Activated T-cell treated with anti-CD3 and anti-CD28 coated beads, Interleukin-2, amount 50 U/mL, for 24 hours (primary cell): Measurements from ENCODE around the gene SLC9A3.

Source experiments
- DNase-seq: peaks from one replicate; pipeline ENCODE4 v3.0.0-alpha.2; 2020
- H3K27ac Mint-ChIP-seq: 2 replicates; pipeline ENCODE4 v1.8.0; 2020; ENCODE audit warnings: mild to moderate bottlenecking, mixed read lengths
- H3K27me3 Mint-ChIP-seq: 2 replicates; pipeline ENCODE4 v1.8.0; 2020; ENCODE audit warnings: mixed read lengths
- H3K36me3 Mint-ChIP-seq: 2 replicates; pipeline ENCODE4 v1.8.0; 2020; ENCODE audit warnings: low read depth, mixed read lengths
- H3K4me1 Mint-ChIP-seq: 2 replicates; pipeline ENCODE4 v1.8.0; 2020; ENCODE audit warnings: low read depth, mixed read lengths
- H3K4me3 Mint-ChIP-seq: 2 replicates; pipeline ENCODE4 v1.8.0; 2020; ENCODE audit warnings: mild to moderate bottlenecking, moderate library complexity, mixed read lengths
- H3K9me3 Mint-ChIP-seq: 2 replicates; pipeline ENCODE4 v1.8.0; 2020; ENCODE audit warnings: mixed read lengths

The SLC9A3 gene

DNA sequence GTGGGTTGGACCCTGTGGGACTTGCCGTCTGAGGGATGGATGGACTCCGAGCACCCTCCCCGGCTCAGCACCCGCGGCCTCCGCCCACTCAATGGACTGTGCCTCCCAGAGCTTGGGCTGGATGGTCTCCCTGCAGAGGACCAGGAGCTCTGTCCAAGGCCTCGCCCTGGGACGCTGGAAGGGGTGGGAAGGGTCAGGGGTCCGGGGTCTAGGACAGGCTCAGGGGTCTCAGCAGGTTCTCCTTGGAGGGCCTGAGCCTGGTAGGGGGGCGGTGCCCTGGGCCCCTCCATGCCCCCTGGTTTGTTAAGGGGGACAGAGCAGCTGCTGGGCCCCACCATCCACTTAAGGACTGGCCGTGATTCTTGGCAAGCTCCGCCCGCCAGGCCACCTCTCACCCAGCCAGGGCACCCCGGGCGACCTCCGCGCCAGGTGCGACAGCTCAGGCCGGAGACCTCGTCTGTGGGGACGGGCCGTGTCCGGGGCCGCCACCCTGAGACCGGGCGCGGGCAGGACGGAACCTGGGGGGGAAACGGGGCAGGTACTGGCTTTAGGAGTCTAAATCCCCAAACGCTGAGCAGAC, 52.1 kb downstream of the SLC9A3 start:
- H3K27ac Mint-ChIP-seq, result peak overlapping the region; percentile 92
- H3K4me1 Mint-ChIP-seq, result peaks cover 30% of the 10 kb centered on the region
- H3K27me3 Mint-ChIP-seq, result peaks cover 8% of the 10 kb centered on the region
- H3K36me3 Mint-ChIP-seq, result peaks cover 41% of the 10 kb centered on the region
- H3K9me3 Mint-ChIP-seq, result no peaks in the 10 kb centered on the region
- H3K4me3 Mint-ChIP-seq, result peak overlapping the region; percentile 88
- DNase-seq, result peak; percentile 62

GRCh38 chr5:471750-472058, 52.5 kb downstream of the SLC9A3 start:
- DNase-seq, result no peak
- Mint-ChIP-seq H3K4me1 (peaks cover 30% of the 10 kb centered on the region), H3K9me3 (no peaks in the 10 kb centered on the region), H3K27ac (peak overlapping the region; percentile 92), H3K36me3 (peaks cover 45% of the 10 kb centered on the region), H3K4me3 (peak overlapping the region; percentile 88), H3K27me3 (peaks cover 4% of the 10 kb centered on the region)

DNA sequence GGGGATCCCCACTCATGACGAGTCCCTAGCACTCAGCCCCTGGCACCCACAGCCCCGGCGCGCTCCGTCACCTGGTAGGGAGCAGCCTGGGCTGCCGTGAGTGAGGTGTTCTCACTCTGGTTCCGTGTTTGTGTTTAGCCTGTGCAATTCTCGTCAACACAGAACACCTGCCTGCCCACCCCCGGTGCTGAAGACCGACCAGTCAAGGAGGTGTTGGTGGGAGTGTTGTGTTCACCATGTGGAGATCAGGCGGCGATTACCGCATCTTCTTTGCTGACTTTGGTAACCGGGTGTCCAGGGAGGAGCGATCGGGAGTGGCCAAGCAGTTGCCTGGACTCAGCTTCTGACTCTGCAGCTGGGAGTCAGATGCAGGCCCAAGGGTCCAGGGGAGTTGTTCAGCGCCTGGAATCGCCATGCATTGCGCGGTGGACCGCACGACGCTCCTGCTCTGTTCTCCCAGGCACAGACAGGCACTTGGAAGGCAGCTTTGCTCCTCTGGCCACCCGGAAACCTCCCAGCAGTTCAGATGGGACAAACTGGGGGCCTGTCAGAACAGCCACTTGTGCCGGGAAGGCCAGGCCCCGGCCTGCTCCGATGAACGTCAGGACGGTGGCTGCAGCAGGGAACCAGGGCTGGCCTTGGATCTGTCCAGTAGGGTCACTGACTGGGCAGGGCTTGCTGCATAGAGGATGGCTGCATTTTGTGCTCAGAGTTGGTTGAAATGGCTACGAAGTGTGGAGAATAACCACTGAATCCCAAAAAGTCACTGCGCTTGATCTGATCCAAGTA, 53.1 kb downstream of the SLC9A3 start:
- DNase-seq, result no peak
- H3K36me3 Mint-ChIP-seq, result peaks cover 51% of the 10 kb centered on the region
- peaks cover 3% of the 10 kb centered on the region for H3K27me3 Mint-ChIP-seq
- peak overlapping the region; percentile 88 for H3K4me3 Mint-ChIP-seq
- no peaks in the 10 kb centered on the region for H3K9me3 Mint-ChIP-seq
- peak overlapping the region; percentile 92 for H3K27ac Mint-ChIP-seq
- H3K4me1 Mint-ChIP-seq, result peaks cover 30% of the 10 kb centered on the region

- Mint-ChIP-seq H3K4me1 (peaks cover 32% of the 10 kb centered on the region), H3K27ac (peak overlapping the region; percentile 72), H3K4me3 (peak overlapping the region; percentile 88), H3K36me3 (peaks cover 61% of the 10 kb centered on the region), H3K27me3 (no peaks in the 10 kb centered on the region), H3K9me3 (no peaks in the 10 kb centered on the region)
- DNase-seq, result no peak
These were observed 54.3 kb downstream of the SLC9A3 start for GRCh38 chr5:469752-470483.

DNA sequence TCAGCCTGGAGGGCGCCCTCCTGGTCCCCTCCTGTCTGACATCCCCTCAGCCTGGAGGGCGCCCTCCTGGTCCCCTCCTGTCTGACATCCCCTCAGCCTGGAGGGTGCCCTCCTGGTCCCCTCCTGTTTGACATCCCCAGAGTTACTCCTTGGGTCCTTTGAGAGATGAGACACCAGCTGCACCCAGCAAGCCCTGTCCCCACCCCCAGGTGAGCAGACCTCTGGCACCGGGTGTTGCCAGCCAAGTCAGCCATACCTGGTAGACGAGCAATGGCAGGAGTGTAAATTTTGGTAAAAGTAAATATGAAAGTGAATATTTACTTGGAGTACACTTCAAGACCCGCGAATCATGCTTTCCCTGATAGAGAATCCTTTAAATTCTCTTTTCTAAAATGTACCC, 55.8 kb downstream of the SLC9A3 start:
- DNase-seq, result no peak
- peak overlapping the region; percentile 47 for H3K27ac Mint-ChIP-seq
- no peak overlapping the region for H3K4me3 Mint-ChIP-seq

DNA sequence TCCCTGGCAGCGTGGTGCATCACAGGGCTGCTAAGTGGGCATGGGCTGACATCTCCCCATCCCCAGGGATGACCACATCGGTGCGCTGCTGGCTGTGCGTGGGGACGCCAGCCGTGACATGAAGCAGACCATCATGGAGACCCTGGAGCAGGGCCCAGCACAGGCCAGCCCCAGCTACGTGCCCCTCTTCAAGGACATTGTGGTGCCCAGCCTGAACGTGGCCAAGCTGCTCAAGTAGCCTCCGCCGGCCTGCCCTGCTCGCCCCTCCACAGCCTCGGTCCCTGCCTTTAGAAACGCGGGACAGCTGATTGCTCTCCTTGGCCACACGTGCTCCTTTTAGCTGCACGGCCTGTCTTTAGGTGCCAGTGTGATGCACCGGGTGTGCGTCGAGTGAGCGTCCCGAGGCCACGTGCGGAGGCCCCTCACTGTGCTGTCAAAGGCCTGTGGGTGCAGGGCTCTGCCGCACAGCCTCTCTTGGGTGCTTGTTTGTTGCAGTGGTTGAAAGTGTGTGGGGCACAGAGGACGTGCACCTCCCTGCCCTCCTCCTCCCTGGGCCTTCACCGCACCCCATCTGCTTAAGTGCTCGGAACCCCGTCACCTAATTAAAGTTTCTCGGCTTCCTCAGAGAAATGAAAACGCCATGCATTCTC, 57.5 kb downstream of the SLC9A3 start:
- Mint-ChIP-seq H3K36me3 (peaks cover 88% of the 10 kb centered on the region), H3K9me3 (no peaks in the 10 kb centered on the region), H3K4me1 (peaks cover 55% of the 10 kb centered on the region), H3K27me3 (no peaks in the 10 kb centered on the region), H3K4me3 (no peak overlapping the region), H3K27ac (peak overlapping the region; percentile 55)
- DNase-seq, result peak; percentile 26

More for the DNA sequence above, 55.8 kb downstream of the SLC9A3 start:
- H3K27me3 Mint-ChIP-seq, result no peaks in the 10 kb centered on the region
- H3K9me3 Mint-ChIP-seq, result no peaks in the 10 kb centered on the region
- peaks cover 76% of the 10 kb centered on the region for H3K36me3 Mint-ChIP-seq
- H3K4me1 Mint-ChIP-seq, result peaks cover 43% of the 10 kb centered on the region

GRCh38 chr5:465591-466403, 58.5 kb downstream of the SLC9A3 start:
- no peak overlapping the region for H3K27ac Mint-ChIP-seq
- peaks cover 48% of the 10 kb centered on the region for H3K4me1 Mint-ChIP-seq
- no peaks in the 10 kb centered on the region for H3K9me3 Mint-ChIP-seq
- peaks cover 88% of the 10 kb centered on the region for H3K36me3 Mint-ChIP-seq
- peak; percentile 25 for DNase-seq
- no peak overlapping the region for H3K4me3 Mint-ChIP-seq
- no peaks in the 10 kb centered on the region for H3K27me3 Mint-ChIP-seq

- peak; percentile 26 for DNase-seq
- H3K27ac Mint-ChIP-seq, result peak overlapping the region; percentile 90
- no peak overlapping the region for H3K4me3 Mint-ChIP-seq
- no peaks in the 10 kb centered on the region for H3K27me3 Mint-ChIP-seq
- peaks cover 50% of the 10 kb centered on the region for H3K4me1 Mint-ChIP-seq
- no peaks in the 10 kb centered on the region for H3K9me3 Mint-ChIP-seq
- H3K36me3 Mint-ChIP-seq, result peaks cover 88% of the 10 kb centered on the region
These were observed 59.2 kb downstream of the SLC9A3 start for GRCh38 chr5:464843-465590.

- Mint-ChIP-seq H3K4me1 (peaks cover 50% of the 10 kb centered on the region), H3K4me3 (peak overlapping the region; percentile 15), H3K27ac (peak overlapping the region; percentile 90), H3K9me3 (no peaks in the 10 kb centered on the region), H3K27me3 (no peaks in the 10 kb centered on the region), H3K36me3 (peaks cover 88% of the 10 kb centered on the region)
- peak; percentile 38 for DNase-seq
These were observed 59.8 kb downstream of the SLC9A3 start for GRCh38 chr5:464446-464842.

DNA sequence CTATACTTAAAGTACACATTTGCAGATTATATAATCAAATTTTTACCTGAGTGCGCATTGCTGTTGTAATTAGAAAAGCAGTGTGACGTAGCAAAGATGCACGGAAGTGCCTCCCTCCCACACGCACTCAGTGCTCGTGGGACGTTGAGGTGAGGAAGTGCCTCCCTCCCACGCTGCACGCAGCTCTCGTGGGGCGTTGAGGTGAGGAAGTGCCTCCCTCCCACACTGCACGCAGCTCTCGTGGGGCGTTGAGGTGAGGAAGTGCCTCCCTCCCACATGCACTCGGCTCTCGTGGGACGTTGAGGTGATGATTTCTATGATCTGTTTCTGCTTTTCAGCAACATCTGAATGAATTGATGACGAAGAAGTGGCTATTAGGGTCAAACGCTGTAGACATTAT, 60.3 kb downstream of the SLC9A3 start:
- DNase-seq, result peak; percentile 78
- Mint-ChIP-seq H3K9me3 (no peaks in the 10 kb centered on the region), H3K36me3 (peaks cover 88% of the 10 kb centered on the region), H3K4me1 (peaks cover 53% of the 10 kb centered on the region), H3K27ac (peak overlapping the region; percentile 90), H3K27me3 (no peaks in the 10 kb centered on the region), H3K4me3 (peak overlapping the region; percentile 15)

GRCh38 chr5:463301-463700, 60.9 kb downstream of the SLC9A3 start:
- peak; percentile 25 for DNase-seq
- Mint-ChIP-seq H3K36me3 (peaks cover 88% of the 10 kb centered on the region), H3K4me1 (peaks cover 60% of the 10 kb centered on the region), H3K27me3 (no peaks in the 10 kb centered on the region), H3K9me3 (no peaks in the 10 kb centered on the region), H3K4me3 (no peak overlapping the region), H3K27ac (peak overlapping the region; percentile 84)

- Mint-ChIP-seq H3K4me3 (no peak overlapping the region), H3K36me3 (peaks cover 99% of the 10 kb centered on the region), H3K27me3 (no peaks in the 10 kb centered on the region), H3K9me3 (no peaks in the 10 kb centered on the region), H3K4me1 (peaks cover 68% of the 10 kb centered on the region), H3K27ac (peak overlapping the region; percentile 74)
- DNase-seq, result peak; percentile 26
These were observed 62.2 kb downstream of the SLC9A3 start for GRCh38 chr5:462051-462481.

DNA sequence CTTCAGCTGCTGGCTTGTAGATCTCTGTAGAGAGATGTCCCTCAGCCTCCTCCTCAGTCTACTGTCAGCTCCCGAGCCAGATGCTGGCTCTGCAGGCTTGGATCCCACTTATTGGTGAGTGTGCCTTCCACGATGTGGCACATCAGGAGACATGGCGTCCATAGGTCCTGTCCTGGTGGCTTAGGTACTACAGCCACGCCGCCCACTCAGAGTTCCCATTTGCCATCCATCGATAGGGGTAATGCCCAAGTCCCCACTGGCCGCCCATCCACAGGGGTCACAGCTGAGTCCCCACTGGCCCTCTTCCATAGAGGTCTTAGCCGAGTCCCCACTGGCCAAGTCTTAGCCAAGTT, 64.0 kb downstream of the SLC9A3 start:
- H3K4me1 Mint-ChIP-seq, result peaks cover 75% of the 10 kb centered on the region
- peak; percentile 29 for DNase-seq

More for the DNA sequence above, 64.0 kb downstream of the SLC9A3 start:
- H3K9me3 Mint-ChIP-seq, result no peaks in the 10 kb centered on the region
- peaks cover 98% of the 10 kb centered on the region for H3K36me3 Mint-ChIP-seq
- no peaks in the 10 kb centered on the region for H3K27me3 Mint-ChIP-seq
- peak overlapping the region; percentile 97 for H3K27ac Mint-ChIP-seq
- H3K4me3 Mint-ChIP-seq, result peak overlapping the region; percentile 53
